Pancreas (tissue), 10 donors: Measurements from ENCODE around the gene CSNK1G1. TPM values are rescaled to one million over a fixed set of nuclear protein-coding genes. Genes with fewer than 3 reads are reported as not detected.
"Not testable (repeated sequence)": the region's sequence is repeated elsewhere in the genome, so short reads cannot be mapped to it uniquely, and the experiment has no call there.

Source experiments
- ATAC-seq, 4 donors: fragments of 200-7000 bp; cut with Tn5 transposase; one replicate each; pipeline versions ENCODE4 v1.8.0 to v1.9.1; 2020; ENCODE audit warnings: mild to moderate bottlenecking in 4 of 4, moderate library complexity in 4 of 4
- DNase-seq, 6 donors: peaks; one replicate each; pipeline ENCODE4 v3.0.0-alpha.2; 2020
- FAIRE-seq: peaks from 2 replicates; lab custom pipeline; 2012; peaks lifted over from hg19 to GRCh38; lab: Jason Lieb, UNC
- H3K27ac ChIP-seq, 4 donors: fragments of 200-600 bp; sonication (generic); 1 replicate in 3 of 4; 2 replicates in 1 of 4; pipeline versions ENCODE4 v1.5.0 to v1.8.0; 2020
- H3K27me3 ChIP-seq, 4 donors: fragments of 200-600 bp; one replicate each; pipeline ENCODE4 v1.8.0; 2021
- H3K36me3 ChIP-seq, 3 donors: fragments of 200-600 bp; sonication (generic) in 1 of 3; one replicate each; pipeline versions ENCODE4 v1.5.0 to v1.8.0; 2020 to 2021
- H3K4me1 ChIP-seq, 3 donors: fragments of 200-600 bp; one replicate each; pipeline ENCODE4 v1.8.0; 2021
- H3K4me3 ChIP-seq, 4 donors: fragments of 200-600 bp; sonication (generic) in 2 of 4; one replicate each; pipeline versions ENCODE4 v1.5.0 to v1.8.0; 2020 to 2021
- H3K9me3 ChIP-seq, 4 donors: fragments of 200-600 bp; one replicate each; pipeline ENCODE4 v1.8.0; 2021
- CTCF ChIP-seq, 4 donors: fragments of 200-600 bp; sonication (generic) in 3 of 4; IDR thresholded peaks; one replicate each; pipeline versions ENCODE4 v1.5.0 to v1.8.0; 2021; ENCODE audit warnings: antibody characterized with exemption in 4 of 4
- WGBS, 2 donors: extraction: QIAGEN DNeasy Blood & Tissue Kit; methylation state at CpG; one replicate each; pipeline ENCODE4 v1.1.7; 2013; 5-methylcytosine and 5-hydroxymethylcytosine counted together
- intact Hi-C, 3 donors: fragments of 100-400 bp; cut with DNase I; formaldehyde crosslinking; loops; one replicate each; pipeline versions ENCODE4 v1.11.1 to v1.14.2; 2022
- polyA plus RNA-seq, 2 donors: library from polyadenylated mRNA; stranded (reverse); fragments of 200-250 nt; gene quantifications; one replicate each; pipeline ENCODE4 v1.2.3, GENCODE V29; 2013
- total RNA-seq, 6 donors: library from RNA; stranded (reverse); fragmentation: NEBNext Ultra II Directional in 4 of 6; extraction: Animal tissue kit (Norgen Biotek cat#: 25700) in 4 of 6; gene quantifications; one replicate each; pipeline versions ENCODE4 v1.2.1 to v1.2.4, GENCODE V29; 2021 to 2023
- donor health status: healthy with polysubstance abuse.
- donor health status: DM: no; HTN: no; CAD: no; lungs with moderate emphysema.
- donor health status: DM: no; HTN: no; CAD: no.
- donor health status: control.
- donor health status: control.
- donor health status: Bipolar disorder and iron deficiency.
- donor health status: DM: yes; HTN: yes; CAD: no.
- donor health status: DM: no; HTN: no; CAD: no.
- donor health status: DM: no; HTN: no; CAD: no.
- donor health status: DM: yes; HTN: yes; CAD: no.

Gene CSNK1G1
- total and polyA plus RNA-seq, 8 donors = 2.4 to 12.1 (median 7.0) TPM

- no peaks in the 10 kb centered on the region for H3K27me3 ChIP-seq
- peaks cover 0 to 79% (median 53%) of the 10 kb centered on the region in 3 donors for H3K36me3 ChIP-seq
- intact Hi-C loops = no loop called here
- H3K27ac ChIP-seq = no peak overlapping the region
- H3K4me1 ChIP-seq = no peaks in the 10 kb centered on the region
- 81 to 83% methylated on average over 6 of the region's 6 CpGs for WGBS, 2 donors
- FAIRE-seq (no peak), DNase-seq (no peak), ATAC-seq (no peak)
- no peak for TF ChIP-seq CTCF (IDR thresholded peaks at IDR 0.05)
- H3K4me3 ChIP-seq = no peak overlapping the region
- H3K9me3 ChIP-seq = no peaks in the 10 kb centered on the region
These were observed 228.3 kb downstream of the CSNK1G1 start for GRCh38 chr15:64127521-64128270.

- intact Hi-C loops = no loop called here
- Histone ChIP-seq H3K36me3 (peaks cover 0 to 70% (median 36%) of the 10 kb centered on the region in 3 donors), H3K4me3 (no peak overlapping the region), H3K27me3 (no peaks in the 10 kb centered on the region), H3K9me3 (no peaks in the 10 kb centered on the region), H3K4me1 (no peaks in the 10 kb centered on the region), H3K27ac (no peak overlapping the region)
- WGBS, 2 donors = 76 to 85% methylated on average over 3 of the region's 3 CpGs
- no peak for TF ChIP-seq CTCF (IDR thresholded peaks at IDR 0.05)
- DNase-seq (no peak), FAIRE-seq (no peak), ATAC-seq (no peak)
These were observed 230.0 kb downstream of the CSNK1G1 start for GRCh38 chr15:64125978-64126377.

DNA sequence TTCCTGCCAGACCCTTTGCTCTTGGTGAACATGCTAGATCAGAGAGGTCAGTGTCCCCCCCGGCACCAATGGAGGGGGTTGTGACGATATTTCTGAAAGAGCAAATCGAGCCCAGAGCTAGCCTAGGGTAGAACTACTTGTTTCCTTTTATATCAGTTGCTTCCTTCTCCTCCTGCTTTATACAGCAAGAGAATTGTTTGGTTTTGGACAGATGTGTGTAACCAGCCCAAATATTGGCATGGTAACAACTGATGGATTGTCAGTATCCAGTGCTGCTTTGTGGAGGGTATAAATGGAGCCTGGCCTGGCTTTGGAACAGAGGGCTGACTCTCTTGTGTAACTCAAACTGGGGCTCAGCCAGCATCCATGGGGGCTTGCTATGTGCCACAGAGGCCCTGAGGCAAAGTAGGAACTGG lies 233.0 kb downstream of the CSNK1G1 start:
- no peaks in the 10 kb centered on the region for H3K9me3 ChIP-seq
- no peaks in the 10 kb centered on the region for H3K4me1 ChIP-seq
- H3K27ac ChIP-seq = no peak overlapping the region
- no peak for DNase-seq
- peaks cover 0 to 64% (median 22%) of the 10 kb centered on the region in 3 donors for H3K36me3 ChIP-seq
- ATAC-seq = no peak
- intact Hi-C loops = no loop called here
- H3K4me3 ChIP-seq = no peak overlapping the region
- no peak for TF ChIP-seq CTCF (IDR thresholded peaks at IDR 0.05)
- 81 to 90% methylated on average over 3 of the region's 3 CpGs for WGBS, 2 donors
- H3K27me3 ChIP-seq = no peaks in the 10 kb centered on the region
- no peak for FAIRE-seq

GRCh38 chr15:64122444-64122843 lies 233.5 kb downstream of the CSNK1G1 start:
- FAIRE-seq (no peak), DNase-seq (no peak), ATAC-seq (no peak)
- H3K4me3 ChIP-seq = no peak overlapping the region
- H3K36me3 ChIP-seq = peaks cover 0 to 64% (median 22%) of the 10 kb centered on the region in 3 donors
- 79 to 88% methylated on average over 1 of the region's 1 CpG for WGBS, 2 donors
- intact Hi-C loops = no loop called here
- H3K9me3 ChIP-seq = no peaks in the 10 kb centered on the region
- H3K27ac ChIP-seq = no peak overlapping the region
- no peaks in the 10 kb centered on the region for H3K4me1 ChIP-seq
- no peak for TF ChIP-seq CTCF (IDR thresholded peaks at IDR 0.05)
- H3K27me3 ChIP-seq = no peaks in the 10 kb centered on the region

GRCh38 chr15:64121614-64122013 lies 234.4 kb downstream of the CSNK1G1 start:
- 87 to 91% methylated on average over 4 of the region's 4 CpGs for WGBS, 2 donors
- TF ChIP-seq CTCF (IDR thresholded peaks at IDR 0.05) = no peak
- Histone ChIP-seq H3K27ac (no peak overlapping the region), H3K4me3 (no peak overlapping the region), H3K27me3 (no peaks in the 10 kb centered on the region), H3K36me3 (peaks cover 0 to 61% (median 17%) of the 10 kb centered on the region in 3 donors), H3K9me3 (no peaks in the 10 kb centered on the region), H3K4me1 (no peaks in the 10 kb centered on the region)
- DNase-seq = no peak
- intact Hi-C loops = no loop called here
- FAIRE-seq = no peak
- no peak for ATAC-seq

DNA sequence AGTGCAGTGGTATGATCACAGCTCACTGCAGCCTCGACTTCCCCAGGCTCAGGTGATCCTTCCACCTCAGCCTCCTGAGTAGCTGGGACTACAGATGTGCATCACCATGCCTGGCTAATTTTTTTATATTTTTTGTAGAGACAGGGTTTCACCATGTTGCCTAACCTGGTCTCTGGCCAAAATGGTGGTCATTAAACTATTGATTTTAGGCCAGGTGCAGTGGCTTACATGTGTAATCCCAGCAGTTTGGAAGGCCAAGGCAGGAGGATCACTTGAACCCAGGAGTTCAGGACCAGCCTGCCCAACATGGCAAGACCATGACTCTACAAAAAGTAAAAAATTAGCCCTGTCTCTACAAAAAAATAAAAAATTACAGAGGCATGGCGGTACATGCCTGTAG lies 235.7 kb downstream of the CSNK1G1 start:
- FAIRE-seq, H3K4me1 ChIP-seq, ATAC-seq, DNase-seq, intact Hi-C loops, H3K4me3 ChIP-seq, H3K27ac ChIP-seq, H3K9me3 ChIP-seq, H3K27me3 ChIP-seq: not testable (repeated sequence)
- 98 to 100% methylated on average over 2 of the region's 2 CpGs for WGBS, 2 donors
- peaks cover 0 to 60% (median 18%) of the 10 kb centered on the region in 3 donors for H3K36me3 ChIP-seq
